Measurements from ENCODE around the gene COG4.
"Not testable (repeated sequence)": the region's sequence is repeated elsewhere in the genome, so short reads cannot be mapped to it uniquely, and the experiment has no call there.

The COG4 gene

GRCh38 chr16:70453117-70453891 lies 70.0 kb downstream of the COG4 start:
- no peak for DNase-seq

- not testable (repeated sequence) for DNase-seq
Measured at GRCh38 chr16:70451004-70451340, 72.4 kb downstream of the COG4 start.

GRCh38 chr16:70450142-70451003 lies 73.0 kb downstream of the COG4 start:
- DNase-seq = not testable (repeated sequence)

GRCh38 chr16:70448075-70448474 lies 75.3 kb downstream of the COG4 start:
- no peak for DNase-seq

GRCh38 chr16:70444249-70445063 lies 78.9 kb downstream of the COG4 start:
- no peak for DNase-seq

- DNase-seq = no peak
Measured at GRCh38 chr16:70442344-70442743, 81.0 kb downstream of the COG4 start.

- DNase-seq = no peak
Measured at GRCh38 chr16:70441406-70441990, 81.9 kb downstream of the COG4 start.

GRCh38 chr16:70440009-70440692 lies 83.2 kb downstream of the COG4 start:
- no peak for DNase-seq

GRCh38 chr16:70438969-70439862 lies 84.1 kb downstream of the COG4 start, which contains the start of gene ST3GAL2:
Gene ST3GAL2, minus strand, starts transcription at chr16:70439100. Its CDS starts 40,570 bp downstream, at chr16:70398530.
- peak; percentile 61 for DNase-seq

GRCh38 chr16:70438585-70438968 lies 84.8 kb downstream of the COG4 start:
- no peak for DNase-seq

- DNase-seq = no peak
Measured at GRCh38 chr16:70437582-70438557, 85.5 kb downstream of the COG4 start.

- no peak for DNase-seq
Measured at GRCh38 chr16:70437017-70437581, 86.3 kb downstream of the COG4 start.

- DNase-seq = no peak
Measured at GRCh38 chr16:70434484-70435260, 88.7 kb downstream of the COG4 start.

- no peak for DNase-seq
Measured at GRCh38 chr16:70433458-70434103, 89.8 kb downstream of the COG4 start.

- DNase-seq = no peak
Measured at GRCh38 chr16:70432723-70433457, 90.5 kb downstream of the COG4 start.

GRCh38 chr16:70432356-70432722 lies 91.0 kb downstream of the COG4 start:
- DNase-seq = no peak
